Fibroblast of peridontal ligament (primary cell): ENCODE results near the gene AJUBA.
"Not testable (repeated sequence)": the region's sequence is repeated elsewhere in the genome, so short reads cannot be mapped to it uniquely, and the experiment has no call there.

ENCODE experiments used
- DNase-seq: peaks from one replicate; pipeline ENCODE4 v3.0.0-alpha.2; 2010; ENCODE audit errors: extremely low read depth

Gene AJUBA

GRCh38 chr14:22951795-22952194 is 30.6 kb downstream of the AJUBA start:
- DNase-seq, result not testable (repeated sequence)

DNA sequence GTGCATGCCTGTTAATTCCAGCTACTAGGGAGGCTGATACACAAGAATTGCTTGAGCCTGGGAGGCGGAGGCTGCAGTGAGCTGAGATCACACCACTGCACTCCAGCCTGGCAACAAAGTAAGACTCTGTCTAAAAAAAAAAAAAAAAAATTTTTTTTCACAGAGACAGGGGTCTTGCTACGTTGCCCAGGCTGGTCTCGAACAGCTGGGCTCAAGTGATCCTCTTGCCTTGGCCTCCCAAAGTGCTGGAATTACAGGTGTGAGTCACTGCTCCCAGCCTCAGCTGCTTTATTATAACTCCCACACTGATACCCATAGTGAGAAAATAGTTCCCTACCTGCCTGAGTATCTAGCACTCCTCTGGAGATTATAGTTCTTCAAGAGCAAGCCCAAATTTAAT is 36.7 kb downstream of the AJUBA start:
- no peak for DNase-seq

DNA sequence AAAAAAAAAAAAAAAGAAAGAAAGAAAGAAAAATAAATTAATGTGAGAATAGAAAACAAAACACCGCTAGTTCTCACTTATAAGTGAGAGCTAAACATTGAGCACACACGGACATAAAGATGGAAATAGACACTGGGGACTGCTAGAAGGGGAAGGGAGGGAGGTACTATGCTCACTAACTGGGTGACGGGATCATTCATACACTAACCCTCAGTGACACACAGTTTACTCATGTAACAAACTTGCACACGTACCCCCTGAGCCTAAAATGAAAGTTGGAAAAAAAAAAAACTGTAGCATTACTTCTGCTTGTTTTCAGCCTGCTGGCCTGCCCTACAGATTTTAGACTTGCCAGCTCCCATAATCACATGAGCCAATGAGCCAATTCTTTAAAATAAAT is 42.7 kb downstream of the AJUBA start:
- peak; percentile 60 for DNase-seq

- DNase-seq, result no peak
Measured at GRCh38 chr14:22935156-22935555, 47.2 kb downstream of the AJUBA start.

- no peak for DNase-seq
Measured at GRCh38 chr14:22932146-22932545, 50.2 kb downstream of the AJUBA start.

DNA sequence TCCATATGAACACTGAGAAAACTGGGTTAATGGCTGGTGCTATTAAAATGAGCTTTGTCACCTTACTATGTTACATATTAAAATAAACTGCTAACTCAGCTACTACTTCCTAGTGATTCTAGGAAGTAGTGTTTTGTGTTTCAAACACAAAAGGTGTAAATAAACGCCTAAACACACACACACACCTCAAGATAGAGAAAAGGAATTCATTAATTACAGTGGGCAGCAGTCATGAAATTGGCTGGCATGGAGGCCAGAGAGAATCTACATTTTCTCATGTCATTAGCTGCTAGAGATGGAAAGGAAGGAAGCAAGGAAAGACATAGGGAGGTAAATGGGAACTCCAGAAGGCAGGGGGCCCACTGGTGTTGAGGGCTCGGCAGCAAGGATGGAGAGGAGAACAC is 52.4 kb downstream of the AJUBA start:
- no peak for DNase-seq

DNA sequence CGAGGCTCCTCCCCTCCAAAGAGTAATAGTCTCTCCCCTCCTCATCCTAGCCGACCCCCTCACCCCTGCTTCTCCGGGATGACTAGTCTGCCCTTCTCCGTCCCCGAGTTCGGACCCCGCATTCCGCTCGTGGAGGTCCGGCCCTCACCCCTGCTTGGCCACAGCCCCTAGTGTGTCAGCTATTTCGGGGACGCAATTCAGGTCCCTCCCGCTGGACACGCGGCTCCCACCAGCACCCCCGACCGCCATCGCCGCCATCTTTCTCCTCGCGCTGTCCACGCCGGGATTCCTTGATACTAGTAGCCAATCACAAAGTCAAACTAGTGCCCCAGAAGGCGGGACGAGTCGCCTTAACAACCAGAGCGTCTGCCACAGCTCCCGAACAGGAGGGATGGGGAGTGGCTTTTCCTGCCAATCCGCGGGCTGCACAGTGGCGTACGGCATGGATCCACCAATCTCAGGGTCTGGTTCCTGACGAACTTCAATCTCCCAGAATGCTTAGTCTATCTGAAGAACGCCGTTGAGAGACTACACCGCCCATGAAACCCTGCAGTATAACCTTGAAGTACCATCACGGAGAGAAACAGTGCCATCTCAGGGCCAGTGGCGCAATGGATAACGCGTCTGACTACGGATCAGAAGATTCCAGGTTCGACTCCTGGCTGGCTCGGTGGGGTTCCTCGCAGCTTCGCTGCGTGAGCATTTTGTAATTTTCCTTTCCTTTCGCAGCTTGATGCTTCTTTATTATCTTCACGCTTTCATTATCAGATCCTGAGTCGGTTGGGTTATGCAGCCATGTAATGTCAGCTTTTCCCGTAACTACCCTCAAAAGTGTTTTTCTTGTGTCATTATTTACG is 53.0 kb downstream of the AJUBA start, which contains the start of gene PRMT5:
PRMT5 (minus strand) TSS at position 273 of the 857 bp plus-strand sequence; CDS start at position 258, 15 bp downstream.
- DNase-seq, result peak; percentile 100

GRCh38 chr14:22928237-22929103 is 53.9 kb downstream of the AJUBA start:
- DNase-seq, result no peak

- no peak for DNase-seq
Measured at GRCh38 chr14:22926316-22926715, 56.0 kb downstream of the AJUBA start.

GRCh38 chr14:22925513-22925912 is 56.8 kb downstream of the AJUBA start:
- no peak for DNase-seq

DNA sequence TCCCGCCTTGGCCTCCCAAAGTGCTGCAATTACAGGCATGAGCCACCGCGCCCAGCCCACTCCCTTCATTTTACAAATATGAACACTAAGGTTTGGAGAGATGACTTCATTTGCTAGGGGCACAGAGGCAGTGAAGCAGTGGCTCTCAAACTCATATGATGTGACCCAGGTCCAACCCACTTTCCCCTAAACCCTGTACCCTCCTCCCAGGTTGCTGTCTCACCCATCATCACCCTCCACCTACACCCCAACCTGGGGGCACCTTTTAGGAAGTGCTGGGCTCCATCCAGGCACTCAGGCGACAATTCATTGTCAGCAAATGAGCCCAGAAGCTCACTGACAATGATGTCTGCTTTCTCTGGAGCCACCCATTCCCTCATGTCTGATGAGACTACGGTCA is 58.6 kb downstream of the AJUBA start:
- no peak for DNase-seq

- DNase-seq, result no peak
Measured at GRCh38 chr14:22922294-22922693, 60.1 kb downstream of the AJUBA start.
